OCI-LY1 (cell line): ENCODE data around the gene ALPI.

Experiments
- H2AFZ ChIP-seq: fragments of 200-600 bp; sonication (generic), shearing (Covaris generic); 2 replicates; pipeline ENCODE4 v1.6.0; 2014; ENCODE audit warnings: antibody characterized with exemption, mild to moderate bottlenecking, low read length
- H3F3A ChIP-seq: fragments of 200-600 bp; sonication (generic), shearing (Covaris generic); 2 replicates; pipeline ENCODE4 v1.6.0; 2014; ENCODE audit warnings: mild to moderate bottlenecking, antibody characterized with exemption, low read length, moderate library complexity; ENCODE audit not compliant: insufficient read depth
- H3K27ac ChIP-seq: fragments of 200-600 bp; sonication (generic); 2 replicates; pipeline ENCODE4 v1.5.1; 2014; ENCODE audit warnings: low read length, mixed run types, mild to moderate bottlenecking, low read depth; ENCODE audit not compliant: poor library complexity, severe bottlenecking
- H3K27me3 ChIP-seq: fragments of 200-600 bp; sonication (generic); 2 replicates; pipeline ENCODE4 v1.6.0; 2014; ENCODE audit warnings: antibody characterized with exemption, mild to moderate bottlenecking, low read length, moderate library complexity; ENCODE audit not compliant: insufficient read depth
- H3K36me3 ChIP-seq: fragments of 200-600 bp; sonication (generic); 2 replicates; pipeline ENCODE4 v1.6.1; 2014; ENCODE audit warnings: mild to moderate bottlenecking, antibody characterized with exemption, low read length, moderate library complexity, mixed read lengths; ENCODE audit not compliant: insufficient read depth
- H3K4me1 ChIP-seq: fragments of 200-600 bp; sonication (generic); 2 replicates; pipeline ENCODE4 v1.5.1; 2014; ENCODE audit warnings: mild to moderate bottlenecking, low read length, moderate library complexity; ENCODE audit not compliant: insufficient read depth, severe bottlenecking
- H3K4me2 ChIP-seq: fragments of 200-600 bp; sonication (generic), shearing (Covaris generic); 2 replicates; pipeline ENCODE4 v1.6.1; 2014; ENCODE audit warnings: low read length
- H3K4me3 ChIP-seq: fragments of 200-600 bp; sonication (generic); 2 replicates; pipeline ENCODE4 v1.5.1; 2014; ENCODE audit warnings: low read length, low read depth, mild to moderate bottlenecking, mixed read lengths; ENCODE audit not compliant: poor library complexity, severe bottlenecking
- H3K79me2 ChIP-seq: fragments of 200-600 bp; shearing (Covaris generic); 2 replicates; pipeline ENCODE4 v1.6.1; 2016; ENCODE audit warnings: mixed run types, low read length, mixed read lengths; ENCODE audit not compliant: insufficient read depth
- H3K9ac ChIP-seq: fragments of 200-600 bp; sonication (generic), shearing (Covaris generic); 2 replicates; pipeline ENCODE4 v1.6.1; 2014; ENCODE audit warnings: mild to moderate bottlenecking, low read length, mixed read lengths
- H3K9me2 ChIP-seq: fragments of 200-600 bp; sonication (generic), shearing (Covaris generic); 2 replicates; pipeline ENCODE4 v1.6.1; 2014; ENCODE audit warnings: low read depth, mild to moderate bottlenecking, low read length, mixed read lengths
- H3K9me3 ChIP-seq: fragments of 200-600 bp; shearing (Covaris generic); 2 replicates; pipeline ENCODE4 v1.6.1; 2014; ENCODE audit warnings: low read length, mixed read lengths
- H4K20me1 ChIP-seq: fragments of 200-600 bp; sonication (generic), shearing (Covaris generic); 2 replicates; pipeline ENCODE4 v1.6.0; 2016; ENCODE audit warnings: mild to moderate bottlenecking, low read length; ENCODE audit not compliant: insufficient read depth
- CTCF ChIP-seq: fragments of 200-600 bp; sonication (generic), shearing (Covaris generic); IDR thresholded peaks from 2 replicates; pipeline ENCODE4 v1.5.1; 2017; ENCODE audit warnings: mild to moderate bottlenecking, antibody characterized with exemption, low read length, moderate library complexity, mixed read lengths
- EZH2 ChIP-seq: fragments of 200-600 bp; sonication (generic), shearing (Covaris generic); IDR thresholded peaks from 2 replicates; pipeline ENCODE4 v1.8.0; 2017; ENCODE audit warnings: borderline replicate concordance, mixed run types, mild to moderate bottlenecking, antibody characterized with exemption, low read length, moderate library complexity, mixed read lengths

The ALPI gene

GRCh38 chr2:232417489-232417888 is 38.5 kb upstream of the ALPI start:
- H3K27ac ChIP-seq: no peak overlapping the region
- no peaks in the 10 kb centered on the region for H3K36me3 ChIP-seq
- no peak overlapping the region for H3K4me2 ChIP-seq
- H3K9me2 ChIP-seq: no peaks in the 10 kb centered on the region
- H3F3A ChIP-seq: no peaks in the 10 kb centered on the region
- no peak overlapping the region for H3K9ac ChIP-seq
- H3K27me3 ChIP-seq: no peaks in the 10 kb centered on the region
- H3K4me3 ChIP-seq: no peak overlapping the region
- H3K79me2 ChIP-seq: no peaks in the 10 kb centered on the region
- H2AFZ ChIP-seq: no peak overlapping the region
- no peaks in the 10 kb centered on the region for H3K9me3 ChIP-seq
- no peaks in the 10 kb centered on the region for H3K4me1 ChIP-seq
- no peaks in the 10 kb centered on the region for H4K20me1 ChIP-seq
- no peak for TF ChIP-seq CTCF
- TF ChIP-seq EZH2: no peak

- no peaks in the 10 kb centered on the region for H3K9me3 ChIP-seq
- no peaks in the 10 kb centered on the region for H3K4me1 ChIP-seq
- H3K79me2 ChIP-seq: no peaks in the 10 kb centered on the region
- no peak overlapping the region for H3K27ac ChIP-seq
- H3K36me3 ChIP-seq: no peaks in the 10 kb centered on the region
- no peaks in the 10 kb centered on the region for H3K27me3 ChIP-seq
- TF ChIP-seq CTCF: no peak
- TF ChIP-seq EZH2: no peak
- H4K20me1 ChIP-seq: no peaks in the 10 kb centered on the region
- H3K9me2 ChIP-seq: no peaks in the 10 kb centered on the region
- H2AFZ ChIP-seq: no peak overlapping the region
- H3F3A ChIP-seq: no peaks in the 10 kb centered on the region
- no peak overlapping the region for H3K4me3 ChIP-seq
- H3K9ac ChIP-seq: no peak overlapping the region
- H3K4me2 ChIP-seq: no peak overlapping the region
These were observed 37.9 kb upstream of the ALPI start for GRCh38 chr2:232418056-232418455.

- H3K4me1 ChIP-seq: no peaks in the 10 kb centered on the region
- H3K27me3 ChIP-seq: no peaks in the 10 kb centered on the region
- no peak overlapping the region for H3K4me2 ChIP-seq
- no peak overlapping the region for H3K27ac ChIP-seq
- no peaks in the 10 kb centered on the region for H3K9me3 ChIP-seq
- H4K20me1 ChIP-seq: no peaks in the 10 kb centered on the region
- no peak overlapping the region for H3K4me3 ChIP-seq
- H3K9me2 ChIP-seq: no peaks in the 10 kb centered on the region
- no peak overlapping the region for H2AFZ ChIP-seq
- H3K79me2 ChIP-seq: no peaks in the 10 kb centered on the region
- H3K36me3 ChIP-seq: no peaks in the 10 kb centered on the region
- TF ChIP-seq EZH2 (no peak), CTCF (no peak)
- no peak overlapping the region for H3K9ac ChIP-seq
- H3F3A ChIP-seq: no peaks in the 10 kb centered on the region
These were observed 37.3 kb upstream of the ALPI start for GRCh38 chr2:232418466-232419244.
